ENCODE measurements around the gene PHOX2A.

The PHOX2A gene

DNA sequence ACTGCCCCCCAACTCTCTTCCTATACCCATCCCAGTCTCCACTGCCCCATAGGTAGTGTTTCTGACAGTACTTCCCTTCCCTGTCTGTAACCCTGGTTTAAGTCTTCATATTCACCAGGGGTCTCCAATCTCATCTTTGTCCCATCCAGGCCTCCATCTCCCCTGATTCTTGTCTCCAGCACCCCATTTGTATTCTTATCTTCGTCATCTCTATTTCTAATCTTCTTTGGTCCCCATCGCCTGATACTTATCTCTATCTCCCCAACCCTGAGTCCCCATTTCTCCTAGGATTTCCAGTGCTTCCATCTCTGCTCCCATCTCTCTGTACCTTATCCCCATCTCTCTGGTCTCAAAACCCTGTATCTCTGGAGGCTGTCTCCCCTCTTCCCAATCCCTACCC is 1.8 kb downstream of the PHOX2A start:
- TF ChIP-seq, protein P1, sequence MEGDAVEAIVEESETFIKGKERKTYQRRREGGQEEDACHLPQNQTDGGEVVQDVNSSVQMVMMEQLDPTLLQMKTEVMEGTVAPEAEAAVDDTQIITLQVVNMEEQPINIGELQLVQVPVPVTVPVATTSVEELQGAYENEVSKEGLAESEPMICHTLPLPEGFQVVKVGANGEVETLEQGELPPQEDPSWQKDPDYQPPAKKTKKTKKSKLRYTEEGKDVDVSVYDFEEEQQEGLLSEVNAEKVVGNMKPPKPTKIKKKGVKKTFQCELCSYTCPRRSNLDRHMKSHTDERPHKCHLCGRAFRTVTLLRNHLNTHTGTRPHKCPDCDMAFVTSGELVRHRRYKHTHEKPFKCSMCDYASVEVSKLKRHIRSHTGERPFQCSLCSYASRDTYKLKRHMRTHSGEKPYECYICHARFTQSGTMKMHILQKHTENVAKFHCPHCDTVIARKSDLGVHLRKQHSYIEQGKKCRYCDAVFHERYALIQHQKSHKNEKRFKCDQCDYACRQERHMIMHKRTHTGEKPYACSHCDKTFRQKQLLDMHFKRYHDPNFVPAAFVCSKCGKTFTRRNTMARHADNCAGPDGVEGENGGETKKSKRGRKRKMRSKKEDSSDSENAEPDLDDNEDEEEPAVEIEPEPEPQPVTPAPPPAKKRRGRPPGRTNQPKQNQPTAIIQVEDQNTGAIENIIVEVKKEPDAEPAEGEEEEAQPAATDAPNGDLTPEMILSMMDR (IDR thresholded peaks at IDR 0.05; ENCODE audit: insufficient read depth, low read length, poor library complexity, severe bottlenecking) = no peak
- Histone ChIP-seq H3K4me3 (replicated peaks; ENCODE audit: low read depth, low read length) (no peak overlapping the region), H3K27me3 (replicated peaks; ENCODE audit: control insufficient read depth, insufficient read depth, low read length) (peaks cover 3% of the 10 kb centered on the region), H3K36me3 (ENCODE audit: control insufficient read depth, insufficient read depth, low read length) (peaks cover 12% of the 10 kb centered on the region)
- no peak for DNase-seq (ENCODE audit: extremely low read depth, insufficient read length)

- H3K4me3 ChIP-seq (replicated peaks; ENCODE audit: low read depth, low read length) = no peak overlapping the region
These were observed 2.6 kb downstream of the PHOX2A start for GRCh38 chr11:72241291-72241781.

DNA sequence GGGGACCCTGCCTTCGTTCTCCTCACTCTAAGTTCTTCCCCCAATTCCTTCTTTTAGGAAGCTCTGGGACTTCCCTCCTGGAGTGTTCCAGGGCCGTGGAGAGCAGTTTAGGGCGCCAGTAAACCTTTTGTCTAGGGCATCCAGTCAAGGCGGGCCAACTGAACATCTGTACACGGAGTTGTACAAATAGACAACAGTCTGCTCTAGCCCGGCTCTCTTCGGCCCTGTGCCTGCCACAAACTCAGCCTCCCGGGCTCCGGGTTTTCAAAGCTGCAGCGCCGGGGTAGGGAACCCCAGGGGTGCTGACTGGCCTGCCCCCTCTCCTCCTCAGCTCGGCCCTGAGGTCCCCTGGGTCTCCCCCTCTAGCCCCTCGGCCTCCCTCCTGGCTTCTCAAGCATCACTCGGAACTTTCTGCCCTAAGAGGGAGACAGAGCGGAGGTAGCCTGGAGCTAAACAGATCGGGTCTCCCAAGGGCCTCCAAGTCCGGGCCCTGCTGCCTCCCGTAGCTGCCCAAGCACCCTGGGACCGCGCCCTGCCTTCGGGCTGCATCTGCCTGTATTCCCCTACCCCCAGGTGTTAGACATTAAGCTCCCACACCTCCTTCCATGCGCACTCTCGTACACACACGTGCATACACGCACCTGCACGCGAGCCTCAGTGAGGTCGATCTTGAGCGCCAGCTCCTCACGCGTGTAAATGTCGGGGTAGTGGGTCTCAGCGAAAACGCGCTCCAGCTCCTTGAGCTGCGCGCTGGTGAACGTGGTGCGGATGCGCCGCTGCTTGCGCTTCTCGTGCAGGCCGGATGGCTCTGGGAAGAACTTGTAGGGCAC is 3.3 kb downstream of the PHOX2A start:
- no peak for DNase-seq (ENCODE audit: extremely low read depth, insufficient read length)
- peaks cover 14% of the 10 kb centered on the region for H3K36me3 ChIP-seq (ENCODE audit: control insufficient read depth, insufficient read depth, low read length)
- TF ChIP-seq, protein P1 (IDR thresholded peaks at IDR 0.05; ENCODE audit: insufficient read depth, low read length, poor library complexity, severe bottlenecking) = no peak
- H3K4me3 ChIP-seq (replicated peaks; ENCODE audit: low read depth, low read length) = no peak overlapping the region
- H3K27me3 ChIP-seq (replicated peaks; ENCODE audit: control insufficient read depth, insufficient read depth, low read length) = peaks cover 2% of the 10 kb centered on the region

More at GRCh38 chr11:72241291-72241781, 2.6 kb downstream of the PHOX2A start:
- Histone ChIP-seq H3K27me3 (replicated peaks; ENCODE audit: control insufficient read depth, insufficient read depth, low read length) (peaks cover 3% of the 10 kb centered on the region), H3K36me3 (ENCODE audit: control insufficient read depth, insufficient read depth, low read length) (peaks cover 14% of the 10 kb centered on the region)
- no peak for DNase-seq (ENCODE audit: extremely low read depth, insufficient read length)
- TF ChIP-seq, protein P1 (IDR thresholded peaks at IDR 0.05; ENCODE audit: insufficient read depth, low read length, poor library complexity, severe bottlenecking) = no peak

DNA sequence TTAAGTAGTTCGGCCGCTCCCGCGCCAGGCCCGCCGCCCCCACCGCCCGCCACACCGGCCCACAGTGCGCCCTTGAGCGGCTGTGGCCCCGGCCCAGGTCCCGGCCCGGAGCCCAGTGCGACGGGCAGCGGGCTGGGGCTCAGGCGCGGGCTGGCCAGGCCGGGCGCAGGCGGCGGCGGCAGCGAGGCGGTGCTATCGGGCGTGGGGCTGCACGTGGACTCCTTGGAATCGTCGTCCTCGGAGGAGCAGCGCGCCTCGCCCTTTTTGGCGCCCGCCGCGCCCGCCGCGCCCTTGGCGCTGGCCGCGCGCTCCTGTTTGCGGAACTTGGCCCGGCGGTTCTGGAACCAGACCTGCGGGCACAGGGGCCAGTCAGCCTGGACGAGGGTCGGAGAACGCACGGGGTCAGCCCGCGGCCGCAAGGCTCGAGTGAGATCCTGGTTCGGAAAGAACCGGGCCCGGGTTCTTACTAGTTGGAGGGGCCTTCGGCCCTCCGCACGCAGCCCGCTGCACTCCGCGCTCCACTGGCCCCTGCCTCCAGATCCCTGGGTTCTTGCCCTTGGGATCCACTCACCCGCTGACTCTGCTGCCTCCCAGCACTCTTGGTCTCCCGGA is 4.0 kb downstream of the PHOX2A start:
- H3K27me3 ChIP-seq (replicated peaks; ENCODE audit: control insufficient read depth, insufficient read depth, low read length) = peaks cover 2% of the 10 kb centered on the region
- no peak for DNase-seq (ENCODE audit: extremely low read depth, insufficient read length)
- H3K36me3 ChIP-seq (ENCODE audit: control insufficient read depth, insufficient read depth, low read length) = peaks cover 21% of the 10 kb centered on the region
- TF ChIP-seq, protein P1 (IDR thresholded peaks at IDR 0.05; ENCODE audit: insufficient read depth, low read length, poor library complexity, severe bottlenecking) = no peak
- no peak overlapping the region for H3K4me3 ChIP-seq (replicated peaks; ENCODE audit: low read depth, low read length)

GRCh38 chr11:72239313-72239848 is 4.6 kb downstream of the PHOX2A start:
- H3K4me3 ChIP-seq (replicated peaks; ENCODE audit: low read depth, low read length) = no peak overlapping the region
- peak; percentile 48 for DNase-seq (ENCODE audit: extremely low read depth, insufficient read length)
- H3K27me3 ChIP-seq (replicated peaks; ENCODE audit: control insufficient read depth, insufficient read depth, low read length) = peaks cover 2% of the 10 kb centered on the region
- H3K36me3 ChIP-seq (ENCODE audit: control insufficient read depth, insufficient read depth, low read length) = peaks cover 24% of the 10 kb centered on the region
- TF ChIP-seq, protein P1 (IDR thresholded peaks at IDR 0.05; ENCODE audit: insufficient read depth, low read length, poor library complexity, severe bottlenecking) = no peak
